Keratinocyte (primary cell): ENCODE measurements around the gene CHD2. TPM values are rescaled to one million over a fixed set of nuclear protein-coding genes. Genes with fewer than 3 reads are reported as not detected.

Source experiments
- DNase-seq: peaks from one replicate; pipeline ENCODE4 v3.0.0-alpha.2; 2011; ENCODE audit warnings: low read depth, missing footprints, low spot score
- FAIRE-seq: peaks from 2 replicates; lab custom pipeline; 2011; peaks lifted over from hg19 to GRCh38; lab: Jason Lieb, UNC
- H2AFZ ChIP-seq: 2 replicates; pipeline ENCODE4 v1.6.0; 2012; ENCODE audit warnings: low read length, control low read depth, inconsistent platforms; ENCODE audit not compliant: control insufficient read depth
- H3K27ac ChIP-seq: 2 replicates; pipeline ENCODE4 v1.5.1; 2011; ENCODE audit warnings: low read length; ENCODE audit not compliant: control insufficient read depth, insufficient read depth
- H3K27me3 ChIP-seq: 3 replicates; pipeline ENCODE4 v1.6.0; 2011; ENCODE audit warnings: low read length; ENCODE audit not compliant: control insufficient read depth, insufficient read depth; ENCODE audit errors: extremely low read depth
- H3K36me3 ChIP-seq, 2 experiments: 2 replicates in 1 of 2; 3 replicates in 1 of 2; pipeline ENCODE4 v1.5.1; 2011; ENCODE audit warnings: low read length in 2 of 2, mild to moderate bottlenecking in 1 of 2; ENCODE audit not compliant: control insufficient read depth in 2 of 2, insufficient read depth in 2 of 2; ENCODE audit errors: extremely low read depth in 1 of 2
- H3K4me1 ChIP-seq: 3 replicates; pipeline ENCODE4 v1.5.1; 2011; ENCODE audit warnings: low read length; ENCODE audit not compliant: control insufficient read depth, insufficient read depth; ENCODE audit errors: extremely low read depth
- H3K4me2 ChIP-seq: 3 replicates; pipeline ENCODE4 v1.6.0; 2011; ENCODE audit warnings: low read depth, low read length; ENCODE audit not compliant: control insufficient read depth, insufficient read depth; ENCODE audit errors: extremely low read depth
- H3K4me3 ChIP-seq, 3 experiments: fragments of 200-600 bp in 1 of 3; sonication (generic) in 1 of 3; 2 replicates in 2 of 3; 3 replicates in 1 of 3; pipeline ENCODE4 v1.5.1; 2011 to 2016; ENCODE audit warnings: low read length in 3 of 3, mild to moderate bottlenecking in 3 of 3, control low read depth in 2 of 3, inconsistent platforms in 1 of 3, low read depth in 1 of 3, mixed read lengths in 1 of 3, mixed run types in 1 of 3, moderate library complexity in 1 of 3; ENCODE audit not compliant: control insufficient read depth in 2 of 3, insufficient read depth in 2 of 3; ENCODE audit errors: extremely low read depth in 1 of 3
- H3K79me2 ChIP-seq: 2 replicates; pipeline ENCODE4 v1.6.0; 2012; ENCODE audit warnings: low read length; ENCODE audit not compliant: control insufficient read depth, insufficient read depth
- H3K9ac ChIP-seq: 3 replicates; pipeline ENCODE4 v1.6.0; 2011; ENCODE audit warnings: low read length; ENCODE audit not compliant: control insufficient read depth, insufficient read depth; ENCODE audit errors: extremely low read depth
- H3K9me1 ChIP-seq: 3 replicates; pipeline ENCODE4 v1.6.0; 2011; ENCODE audit warnings: low read length; ENCODE audit not compliant: control insufficient read depth, insufficient read depth; ENCODE audit errors: extremely low read depth
- H3K9me3 ChIP-seq: 2 replicates; pipeline ENCODE4 v1.5.1; 2012; ENCODE audit warnings: low read depth, low read length; ENCODE audit not compliant: control insufficient read depth
- H4K20me1 ChIP-seq: 3 replicates; pipeline ENCODE4 v1.6.0; 2011; ENCODE audit warnings: low read length; ENCODE audit not compliant: control insufficient read depth, insufficient read depth; ENCODE audit errors: extremely low read depth
- EZH2 ChIP-seq: IDR thresholded peaks from one replicate; pipeline ENCODE4 v1.6.1; 2012; ENCODE audit warnings: inconsistent platforms, mild to moderate bottlenecking, low read length, moderate library complexity
- dilution Hi-C: fragments of 300-500 bp; cut with MboI; formaldehyde crosslinking; loops from one replicate; pipeline ENCODE4 v1.7.0; 2020; ENCODE audit warnings: low sequenced_read_pairs; ENCODE audit not compliant: extremely low pct_ligation_motif_present
- polyA plus RNA-seq, 5 experiments: library from polyadenylated mRNA; depleted of rRNA in 3 of 5; stranded (reverse) in 3 of 5; stranded (forward) in 1 of 5; unstranded in 1 of 5; fragments of >200 nt; gene quantifications; 1 replicate in 1 of 5; 2 replicates in 3 of 5; 3 replicates in 1 of 5; pipeline versions ENCODE4 v1.2.1 to v1.2.3, GENCODE V29; 2011 to 2012; ENCODE audit warnings: missing spikeins in 2 of 5, low read depth in 1 of 5, low replicate concordance in 1 of 5
- TF ChIP-seq, protein P1 (sequence below), 3 experiments: IDR thresholded peaks in 1 of 3; conservative IDR thresholded peaks in 1 of 3; optimal IDR thresholded peaks in 1 of 3; 2 replicates in 2 of 3; 3 replicates in 1 of 3; pipeline versions ENCODE3 to v1.5.1; 2011; ENCODE audit warnings: low read length in 3 of 3, mild to moderate bottlenecking in 3 of 3, moderate library complexity in 2 of 3, control low read depth in 1 of 3, inconsistent platforms in 1 of 3; ENCODE audit not compliant: insufficient read depth in 2 of 3; ENCODE audit errors: extremely low read depth in 1 of 3

Gene CHD2
- polyA plus RNA-seq, 1 donor (not counting 4 experiments of a cell fraction or from before 2014, with no cell fraction given): 62.0 TPM

DNA sequence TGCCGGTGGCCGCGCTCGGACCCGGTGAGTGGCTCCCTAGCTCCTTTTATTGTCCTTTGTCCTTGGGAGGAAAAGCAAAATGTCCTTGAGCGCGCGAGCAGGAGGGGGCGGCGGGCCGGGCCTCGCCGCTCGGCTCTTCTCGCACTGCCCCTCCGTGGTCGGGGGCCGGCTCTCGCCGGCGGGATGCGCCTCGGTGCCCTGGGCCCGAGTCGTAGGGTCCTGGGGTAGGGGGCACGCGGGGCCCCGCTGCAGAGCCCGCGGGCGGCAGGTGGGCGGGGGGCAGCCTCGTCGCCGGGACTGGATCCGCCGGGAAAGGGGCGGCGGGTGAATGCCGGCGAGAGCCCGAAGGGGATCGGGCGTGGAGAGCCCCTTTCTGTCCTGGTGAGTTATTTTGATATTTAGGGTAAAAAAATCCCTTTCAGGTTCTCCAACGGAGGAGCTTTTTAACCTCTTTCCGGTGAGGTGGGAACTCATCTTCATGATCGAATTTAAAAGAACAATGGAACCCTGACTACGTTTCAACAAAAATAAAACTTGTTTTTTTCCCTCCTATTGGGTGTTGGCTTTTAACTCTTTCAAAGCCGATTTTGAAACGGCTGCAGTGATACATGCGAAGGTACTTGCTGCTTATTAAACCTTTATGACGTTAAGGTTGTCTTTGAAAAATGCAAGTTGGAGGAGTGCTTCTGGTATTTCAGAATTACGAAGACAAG lies 16.8 kb upstream of the CHD2 start:
- FAIRE-seq (no peak), DNase-seq (no peak)
- no peaks in the 10 kb centered on the region for H3K9me3 ChIP-seq
- peak overlapping the region; percentile 72 to 97 (median 79) for H3K4me3 ChIP-seq
- TF ChIP-seq, protein P1, sequence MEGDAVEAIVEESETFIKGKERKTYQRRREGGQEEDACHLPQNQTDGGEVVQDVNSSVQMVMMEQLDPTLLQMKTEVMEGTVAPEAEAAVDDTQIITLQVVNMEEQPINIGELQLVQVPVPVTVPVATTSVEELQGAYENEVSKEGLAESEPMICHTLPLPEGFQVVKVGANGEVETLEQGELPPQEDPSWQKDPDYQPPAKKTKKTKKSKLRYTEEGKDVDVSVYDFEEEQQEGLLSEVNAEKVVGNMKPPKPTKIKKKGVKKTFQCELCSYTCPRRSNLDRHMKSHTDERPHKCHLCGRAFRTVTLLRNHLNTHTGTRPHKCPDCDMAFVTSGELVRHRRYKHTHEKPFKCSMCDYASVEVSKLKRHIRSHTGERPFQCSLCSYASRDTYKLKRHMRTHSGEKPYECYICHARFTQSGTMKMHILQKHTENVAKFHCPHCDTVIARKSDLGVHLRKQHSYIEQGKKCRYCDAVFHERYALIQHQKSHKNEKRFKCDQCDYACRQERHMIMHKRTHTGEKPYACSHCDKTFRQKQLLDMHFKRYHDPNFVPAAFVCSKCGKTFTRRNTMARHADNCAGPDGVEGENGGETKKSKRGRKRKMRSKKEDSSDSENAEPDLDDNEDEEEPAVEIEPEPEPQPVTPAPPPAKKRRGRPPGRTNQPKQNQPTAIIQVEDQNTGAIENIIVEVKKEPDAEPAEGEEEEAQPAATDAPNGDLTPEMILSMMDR (optimal IDR thresholded peaks at IDR 0.05 in 1 of 3, IDR thresholded peaks at IDR 0.05 in 1 of 3, conservative IDR thresholded peaks at IDR 0.05 in 1 of 3; ENCODE audit: extremely low read depth in 1 of 3, insufficient read depth in 2 of 3, low read length in 3 of 3): no peak
- no peak for TF ChIP-seq EZH2
- H3K27ac ChIP-seq: peak overlapping the region; percentile 96
- H3K27me3 ChIP-seq: no peaks in the 10 kb centered on the region
- peaks cover 32% of the 10 kb centered on the region for H3K4me1 ChIP-seq
- H3K79me2 ChIP-seq: peaks cover 60% of the 10 kb centered on the region
- H3K4me2 ChIP-seq: no peak overlapping the region
- H3K36me3 ChIP-seq: peaks cover 0 to 7% of the 10 kb centered on the region in 2 experiments
- H3K9me1 ChIP-seq: no peaks in the 10 kb centered on the region
- H3K9ac ChIP-seq: peak overlapping the region; percentile 96
- no peak overlapping the region for H2AFZ ChIP-seq
- no peaks in the 10 kb centered on the region for H4K20me1 ChIP-seq
- dilution Hi-C loops: no loop called here

DNA sequence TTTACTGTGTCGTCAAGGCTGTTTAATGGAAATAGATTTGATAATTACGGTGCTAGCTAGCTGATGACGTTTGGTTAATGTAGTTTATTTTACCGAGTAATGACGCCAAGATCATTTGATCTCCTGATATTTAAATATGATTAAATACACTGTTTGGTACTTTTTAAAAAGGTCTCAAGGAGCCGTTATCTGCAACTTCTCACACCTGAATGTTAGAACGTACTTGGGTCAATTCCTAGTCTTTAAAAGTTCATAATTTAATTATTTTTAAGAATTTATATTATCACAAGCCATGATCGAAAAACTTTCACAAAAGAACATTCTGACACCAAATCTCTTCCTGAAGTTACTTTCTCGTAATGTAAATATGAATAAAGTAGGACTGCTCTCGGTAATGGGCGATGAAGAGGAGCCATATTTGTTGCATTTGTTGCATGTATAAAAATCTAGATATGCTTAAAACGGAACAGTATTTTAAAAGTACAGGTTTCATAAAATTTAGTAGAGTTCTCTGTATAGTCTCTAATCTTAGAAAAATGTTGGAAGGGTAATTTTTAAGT lies 16.2 kb upstream of the CHD2 start:
- peak overlapping the region; percentile 72 to 97 (median 79) for H3K4me3 ChIP-seq
- no peak for FAIRE-seq
- no peak for DNase-seq

More for the DNA sequence above, 16.2 kb upstream of the CHD2 start:
- peaks cover 32% of the 10 kb centered on the region for H3K4me1 ChIP-seq
- dilution Hi-C loops: no loop called here
- peak overlapping the region; percentile 96 for H3K27ac ChIP-seq
- H3K9ac ChIP-seq: peak overlapping the region; percentile 96
- peak overlapping the region; percentile 93 for H3K4me2 ChIP-seq
- no peaks in the 10 kb centered on the region for H4K20me1 ChIP-seq
- H3K9me3 ChIP-seq: no peaks in the 10 kb centered on the region
- H3K79me2 ChIP-seq: peaks cover 66% of the 10 kb centered on the region
- TF ChIP-seq EZH2: no peak
- TF ChIP-seq, protein P1 (optimal IDR thresholded peaks at IDR 0.05 in 1 of 3, IDR thresholded peaks at IDR 0.05 in 1 of 3, conservative IDR thresholded peaks at IDR 0.05 in 1 of 3; ENCODE audit: extremely low read depth in 1 of 3, insufficient read depth in 2 of 3, low read length in 3 of 3): no peak
- no peak overlapping the region for H2AFZ ChIP-seq
- no peaks in the 10 kb centered on the region for H3K27me3 ChIP-seq
- no peaks in the 10 kb centered on the region for H3K9me1 ChIP-seq
- H3K36me3 ChIP-seq: peaks cover 0 to 7% of the 10 kb centered on the region in 2 experiments
